Lung microvascular endothelial cell (primary cell): ENCODE data around the gene ZNF71. TPM values are rescaled to one million over a fixed set of nuclear protein-coding genes. Genes with fewer than 3 reads are reported as not detected.

Experiments used
- DNase-seq, 2 donors: peaks; one replicate each; pipeline versions ENCODE4 v3.0.0 to v3.0.0-alpha.2; 2010; ENCODE audit warnings: low read depth in 2 of 2
- total RNA-seq: library from RNA; depleted of rRNA; stranded (reverse); fragments of >200 nt; gene quantifications from 2 replicates; pipeline ENCODE4 v1.2.1, GENCODE V29; 2014

Gene ZNF71
- total RNA-seq, result 9.2 and 10.1 TPM in 2 replicates

DNA sequence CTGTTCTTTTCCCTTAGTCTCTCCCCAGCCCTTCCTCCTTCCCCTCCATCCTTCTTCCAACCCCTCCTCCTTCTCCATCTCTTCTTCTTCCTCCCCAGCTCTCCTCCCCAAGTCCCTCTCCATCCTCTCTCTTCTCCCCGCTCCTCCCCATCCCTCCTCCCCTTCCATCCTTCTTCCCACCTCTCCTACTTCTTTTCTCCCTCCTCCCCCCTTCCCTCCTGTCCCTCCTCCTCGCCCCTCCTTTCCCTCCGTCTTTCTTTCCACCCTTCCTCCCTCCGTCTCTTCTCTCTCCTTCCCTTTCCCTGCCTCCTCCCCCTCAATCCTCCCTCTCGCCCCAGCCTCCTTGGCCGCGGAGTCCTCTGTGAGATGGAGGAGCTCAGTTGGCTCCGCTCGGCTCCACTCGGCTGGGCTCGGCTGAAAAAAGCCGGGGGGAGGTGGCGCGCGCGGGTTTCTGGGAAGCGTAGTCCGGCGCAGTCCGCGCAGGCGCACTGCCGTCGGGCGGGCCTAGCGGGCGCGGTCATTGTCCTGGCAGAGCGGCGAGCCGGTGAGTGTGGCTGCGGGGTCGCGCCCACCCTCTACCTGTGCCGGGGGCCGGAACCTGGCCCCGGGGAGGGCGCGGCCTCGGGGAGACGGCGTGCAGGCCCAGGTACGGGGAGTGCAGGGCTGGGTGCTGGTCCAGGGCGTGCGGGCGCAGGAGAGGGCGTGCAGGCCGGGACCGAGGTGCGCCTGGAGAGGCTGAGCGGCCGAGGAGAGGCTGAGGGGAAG, at the start of gene ZNF71:
ZNF71 (plus strand) TSS at position 520 of the 765 bp plus-strand sequence. CDS start 6,257 bp downstream, outside the sequence.
- peak; percentile 88 to 91 for DNase-seq

DNA sequence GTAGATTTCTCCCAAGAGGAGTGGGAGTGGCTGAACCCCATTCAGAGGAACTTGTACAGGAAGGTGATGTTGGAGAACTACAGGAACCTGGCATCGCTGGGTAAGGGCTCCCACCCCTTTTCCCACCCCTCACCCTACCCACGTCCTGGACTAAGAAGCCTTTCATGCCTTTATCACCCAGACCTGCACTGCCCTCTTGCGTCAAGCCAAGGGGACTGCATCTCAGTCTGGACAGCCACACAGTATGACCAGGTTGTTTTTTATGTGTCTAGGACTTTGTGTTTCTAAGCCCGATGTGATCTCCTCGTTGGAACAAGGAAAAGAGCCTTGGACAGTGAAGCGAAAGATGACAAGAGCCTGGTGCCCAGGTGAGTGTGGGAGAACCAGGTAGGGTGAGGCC, 47.6 kb upstream of the ZNF71 start:
- DNase-seq, result no peak

DNA sequence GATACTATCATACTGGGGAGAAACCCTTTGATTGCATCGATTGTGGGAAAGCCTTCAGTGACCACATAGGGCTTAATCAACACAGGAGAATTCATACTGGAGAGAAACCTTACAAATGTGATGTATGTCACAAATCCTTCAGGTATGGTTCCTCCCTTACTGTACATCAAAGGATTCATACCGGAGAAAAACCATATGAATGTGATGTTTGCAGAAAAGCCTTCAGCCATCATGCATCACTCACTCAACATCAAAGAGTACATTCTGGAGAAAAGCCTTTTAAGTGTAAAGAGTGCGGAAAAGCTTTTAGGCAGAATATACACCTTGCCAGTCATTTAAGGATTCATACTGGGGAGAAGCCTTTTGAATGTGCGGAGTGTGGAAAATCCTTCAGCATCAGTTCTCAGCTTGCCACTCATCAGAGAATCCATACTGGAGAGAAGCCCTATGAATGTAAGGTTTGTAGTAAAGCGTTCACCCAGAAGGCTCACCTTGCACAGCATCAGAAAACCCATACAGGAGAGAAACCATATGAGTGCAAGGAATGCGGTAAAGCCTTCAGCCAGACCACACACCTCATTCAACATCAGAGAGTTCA, 40.7 kb upstream of the ZNF71 start:
- DNase-seq, result no peak

DNA sequence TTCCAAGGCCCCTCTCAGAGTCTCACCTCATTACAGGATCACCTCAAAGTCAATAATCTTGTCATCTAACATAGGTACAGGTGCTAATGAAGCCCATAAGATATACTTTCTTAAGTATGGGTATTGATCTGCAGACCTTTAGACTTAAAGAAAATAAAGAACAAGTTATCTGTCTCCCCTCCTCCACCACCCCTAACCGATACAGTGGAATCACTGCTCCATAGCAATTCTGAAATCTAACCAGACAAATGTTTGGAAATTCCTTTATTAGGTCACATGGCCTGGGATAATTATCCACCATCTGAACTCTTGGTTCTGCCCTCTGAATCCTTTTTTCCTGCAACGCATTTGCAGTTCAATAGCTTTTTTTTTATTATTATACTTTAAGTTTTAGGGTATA, 32.3 kb upstream of the ZNF71 start:
- DNase-seq, result no peak

DNA sequence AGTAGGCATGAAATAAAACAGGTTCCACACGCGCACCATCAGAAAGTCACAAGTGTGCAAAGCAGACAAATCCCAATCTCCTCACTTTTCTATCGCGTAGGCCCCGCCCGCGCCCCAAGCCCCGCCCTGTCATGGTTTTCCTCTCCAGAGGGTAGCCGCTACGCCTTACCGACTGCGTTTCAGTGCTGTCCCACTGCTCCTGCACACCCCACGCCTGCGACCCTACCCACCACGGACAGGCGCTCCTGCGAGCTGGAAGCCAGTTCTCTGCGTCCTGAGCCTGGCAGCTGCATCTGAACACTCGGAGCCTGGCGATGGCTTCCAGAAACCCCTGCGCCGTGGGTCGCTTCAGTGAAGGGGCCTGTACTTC, 28.2 kb upstream of the ZNF71 start:
- peak in 1 of 2 donors; percentile 48 for DNase-seq

DNA sequence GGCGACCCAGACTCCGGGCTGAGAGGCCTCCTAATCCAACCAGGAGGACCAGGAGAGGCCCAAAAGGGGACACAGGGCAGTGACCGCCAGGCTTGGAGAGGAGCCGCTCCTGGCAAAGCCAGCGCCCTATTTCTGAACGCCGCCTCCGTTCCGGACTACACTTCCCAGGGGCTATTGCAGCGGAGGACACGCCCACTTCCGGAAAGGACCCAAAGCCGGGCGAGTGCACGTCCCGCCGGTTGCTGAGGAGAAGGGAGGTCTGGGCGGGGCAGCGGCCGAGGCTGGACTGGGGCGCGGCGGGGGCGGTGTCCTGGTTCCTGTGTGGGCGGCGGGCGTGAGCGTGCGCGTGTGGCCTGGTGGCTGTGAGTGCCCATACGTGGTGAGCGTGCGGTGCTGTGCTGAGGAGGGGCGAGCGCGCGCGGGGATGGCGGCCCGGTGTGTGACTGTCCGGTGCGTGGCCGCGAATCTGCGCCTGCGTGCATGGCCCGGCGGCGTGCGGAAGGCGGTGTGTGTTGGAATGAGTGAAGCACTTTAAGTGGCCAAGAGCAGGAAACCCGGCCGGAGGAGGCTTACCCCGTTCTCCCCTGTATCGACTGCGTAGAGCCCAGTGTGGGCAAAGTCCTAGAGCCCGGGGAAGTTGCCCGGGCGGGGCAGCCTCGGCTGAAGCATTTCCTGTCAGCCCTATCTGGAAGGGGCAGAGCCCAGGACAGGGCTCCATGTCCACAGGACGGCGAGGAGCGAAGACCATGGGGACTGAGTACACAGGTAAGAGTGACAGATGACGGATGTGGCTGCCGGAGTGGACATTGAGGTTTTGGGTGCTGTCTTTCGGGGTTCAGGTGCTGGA, 27.6 kb upstream of the ZNF71 start, which contains the start of gene ZNF470:
ZNF470 (plus strand) TSS at position 195 of the 847 bp plus-strand sequence. CDS start 2,844 bp downstream, outside the sequence.
- DNase-seq, result peak; percentile 93 to 95

DNA sequence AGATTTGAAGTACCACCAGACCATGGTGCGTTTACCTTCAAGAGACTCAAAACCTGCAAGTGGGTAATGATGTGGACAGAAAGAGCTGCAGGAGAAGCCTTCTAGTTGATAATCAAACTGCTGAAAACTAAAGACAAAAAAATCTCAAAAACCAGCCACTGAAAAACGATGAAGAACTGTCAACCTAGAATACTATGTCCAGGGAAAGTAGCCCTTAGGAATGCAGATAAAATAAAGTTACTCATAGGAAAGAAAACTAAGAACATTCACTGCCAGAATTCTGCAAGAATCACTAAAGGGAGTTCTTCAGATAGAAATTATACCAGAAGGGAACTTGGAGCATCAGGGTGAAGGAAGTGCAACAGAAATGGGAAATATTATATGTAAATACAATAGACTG, 22.5 kb upstream of the ZNF71 start:
- no peak for DNase-seq

DNA sequence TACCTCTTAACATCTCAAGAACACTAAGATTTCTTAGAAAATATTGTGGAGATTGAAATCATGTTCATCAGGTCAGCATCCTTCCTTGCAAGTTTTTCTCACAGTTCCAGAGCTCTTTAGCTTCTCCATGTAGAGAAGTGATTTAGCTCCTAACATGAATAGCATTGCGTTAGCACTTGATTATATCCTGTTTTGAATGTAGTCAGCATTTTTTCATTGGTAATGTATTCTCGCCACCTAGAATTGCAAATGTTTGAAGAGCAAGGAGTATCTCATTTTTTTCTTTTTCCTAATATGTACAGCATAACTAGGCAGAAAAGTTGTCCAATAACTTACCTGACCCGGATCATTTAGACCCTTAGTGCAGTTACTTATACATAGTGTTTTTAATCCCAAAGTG, 21.2 kb upstream of the ZNF71 start:
- DNase-seq, result no peak

DNA sequence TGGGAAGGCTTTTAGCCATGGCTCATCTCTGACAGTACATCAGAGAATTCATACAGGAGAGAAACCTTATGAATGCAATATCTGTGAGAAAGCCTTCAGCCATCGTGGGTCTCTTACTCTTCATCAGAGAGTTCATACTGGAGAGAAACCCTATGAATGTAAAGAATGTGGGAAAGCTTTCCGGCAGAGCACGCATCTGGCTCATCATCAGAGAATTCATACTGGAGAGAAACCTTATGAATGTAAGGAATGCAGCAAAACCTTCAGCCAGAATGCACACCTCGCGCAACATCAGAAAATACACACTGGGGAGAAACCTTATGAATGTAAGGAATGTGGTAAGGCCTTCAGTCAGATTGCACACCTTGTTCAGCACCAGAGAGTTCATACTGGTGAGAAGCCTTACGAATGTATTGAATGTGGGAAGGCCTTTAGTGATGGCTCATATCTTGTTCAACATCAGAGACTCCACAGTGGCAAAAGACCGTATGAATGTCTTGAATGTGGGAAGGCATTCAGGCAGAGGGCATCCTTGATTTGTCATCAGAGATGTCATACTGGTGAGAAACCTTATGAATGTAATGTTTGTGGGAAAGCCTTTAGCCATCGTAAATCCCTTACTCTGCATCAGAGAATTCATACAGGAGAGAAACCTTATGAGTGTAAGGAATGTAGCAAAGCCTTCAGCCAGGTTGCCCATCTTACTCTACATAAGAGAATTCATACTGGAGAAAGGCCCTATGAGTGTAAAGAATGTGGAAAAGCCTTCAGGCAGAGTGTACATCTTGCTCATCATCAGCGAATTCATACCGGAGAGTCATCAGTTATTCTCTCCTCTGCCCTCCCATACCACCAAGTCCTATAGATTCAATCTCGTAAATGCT, 17.1 kb upstream of the ZNF71 start:
- DNase-seq, result no peak

DNA sequence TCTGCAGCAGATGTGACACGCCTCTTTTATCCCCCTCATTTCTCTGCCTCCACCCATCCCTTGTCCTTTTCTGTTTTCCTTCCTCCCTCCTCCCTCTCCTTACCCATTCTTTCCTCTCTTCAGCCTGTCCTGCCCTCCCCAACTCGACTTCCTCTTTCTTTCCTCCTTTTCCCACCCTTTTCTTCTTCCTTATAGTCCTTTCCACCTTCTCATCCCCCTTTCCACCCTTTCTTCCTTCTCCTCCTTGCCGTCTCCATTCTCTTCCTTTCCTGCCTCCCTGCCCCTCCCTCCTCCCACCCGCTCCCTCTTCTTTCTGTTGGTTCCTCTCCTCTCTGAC, 688 bp upstream of the ZNF71 start:
- no peak for DNase-seq

DNA sequence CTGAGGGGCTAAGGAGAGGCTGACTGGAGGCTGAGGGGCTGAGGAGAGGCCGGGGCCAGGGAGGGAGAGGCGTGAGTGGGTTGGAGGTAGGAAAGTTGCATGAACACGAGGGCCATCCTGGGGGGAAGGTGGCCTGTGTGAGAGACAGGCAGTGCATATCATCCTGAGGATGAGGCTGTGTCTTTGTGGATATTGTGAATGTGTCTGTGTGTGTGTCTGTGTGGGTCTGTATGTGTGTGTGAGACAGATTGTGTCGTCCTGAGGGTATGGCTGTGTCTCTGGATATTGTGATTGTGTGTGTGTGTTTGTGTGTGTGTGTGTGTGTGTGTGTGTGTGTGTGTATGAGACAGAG, 422 bp downstream of the ZNF71 start:
- peak in 1 of 2 donors; percentile 48 for DNase-seq

DNA sequence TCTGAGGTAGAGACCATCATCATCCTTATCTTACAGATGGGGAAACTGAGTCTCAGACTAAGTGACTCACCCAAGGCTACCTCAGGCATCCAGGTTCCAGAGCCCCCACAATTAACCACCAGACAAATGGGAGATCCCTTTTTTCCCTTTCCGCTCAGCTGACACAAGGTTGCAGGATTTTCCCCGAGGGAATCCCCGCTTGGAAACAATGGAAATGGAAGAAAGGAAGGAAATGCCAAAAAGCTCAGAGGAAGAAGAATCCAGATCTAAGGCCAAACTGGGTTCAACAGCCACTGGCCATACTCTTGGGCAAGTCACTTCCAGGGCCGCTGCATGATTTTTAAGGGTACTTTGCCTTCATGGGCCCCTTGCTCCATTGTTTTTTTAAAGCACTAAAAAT, 1.6 kb downstream of the ZNF71 start:
- DNase-seq, result peak; percentile 53 to 72

DNA sequence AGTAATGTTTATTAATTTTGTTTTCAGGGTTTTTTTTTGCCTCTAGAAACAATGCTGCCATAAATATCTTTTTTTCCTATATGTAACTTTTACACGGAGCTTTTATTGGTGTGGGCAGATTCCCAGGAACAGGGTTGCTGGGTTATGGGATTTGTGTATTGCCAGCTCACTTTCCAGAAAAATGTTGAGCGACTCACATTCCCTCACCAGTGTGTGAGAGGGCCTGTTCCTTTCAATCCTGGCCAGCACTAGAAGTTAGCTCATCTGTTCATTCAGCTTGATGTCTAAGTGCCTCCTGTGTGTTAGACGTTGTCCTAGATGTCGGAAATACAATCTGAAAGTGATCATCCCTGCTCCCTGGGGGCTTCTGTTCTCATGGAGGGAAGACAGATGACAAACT, 2.6 kb downstream of the ZNF71 start:
- DNase-seq, result peak in 1 of 2 donors; percentile 10

DNA sequence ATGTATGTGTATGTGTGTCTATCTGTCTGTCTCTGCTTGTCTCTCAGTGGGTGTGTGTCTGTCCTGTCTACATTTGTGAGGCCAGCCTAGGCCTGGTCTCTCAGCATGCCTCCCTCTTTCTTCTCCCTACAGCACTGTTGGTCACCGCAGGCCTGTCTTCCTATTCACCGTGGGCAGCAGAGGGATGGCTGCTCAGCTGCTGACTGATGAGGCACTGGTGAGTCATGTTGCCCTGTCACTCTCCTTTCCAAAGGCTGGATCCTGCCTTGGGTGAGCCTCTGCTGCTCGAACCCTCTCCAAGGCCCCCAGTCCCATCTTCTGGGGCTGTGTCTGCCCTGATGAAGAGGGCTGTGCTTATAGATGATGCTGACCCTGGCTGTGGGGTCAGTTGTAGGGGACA, 6.3 kb downstream of the ZNF71 start:
- DNase-seq, result peak in 1 of 2 donors; percentile 29

DNA sequence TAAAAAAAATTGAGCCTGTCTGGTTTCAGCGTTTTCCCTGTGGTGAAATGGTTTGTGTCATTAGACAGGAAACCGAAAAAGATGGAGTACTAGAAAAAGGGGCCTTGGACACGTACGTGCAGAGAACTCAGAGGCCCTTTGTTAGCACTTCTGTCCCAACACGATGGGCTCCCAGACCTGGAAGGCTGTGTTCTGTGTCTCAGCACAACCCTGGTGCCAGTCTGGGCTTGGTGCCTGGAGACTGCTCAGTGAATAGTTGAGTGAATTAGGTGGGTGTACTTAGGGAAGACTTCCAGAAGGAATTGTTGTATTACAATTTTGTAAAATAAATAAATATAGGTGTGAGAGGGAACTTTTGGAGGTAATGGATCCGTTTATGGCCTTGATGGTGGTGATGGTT, 8.7 kb downstream of the ZNF71 start:
- no peak for DNase-seq

DNA sequence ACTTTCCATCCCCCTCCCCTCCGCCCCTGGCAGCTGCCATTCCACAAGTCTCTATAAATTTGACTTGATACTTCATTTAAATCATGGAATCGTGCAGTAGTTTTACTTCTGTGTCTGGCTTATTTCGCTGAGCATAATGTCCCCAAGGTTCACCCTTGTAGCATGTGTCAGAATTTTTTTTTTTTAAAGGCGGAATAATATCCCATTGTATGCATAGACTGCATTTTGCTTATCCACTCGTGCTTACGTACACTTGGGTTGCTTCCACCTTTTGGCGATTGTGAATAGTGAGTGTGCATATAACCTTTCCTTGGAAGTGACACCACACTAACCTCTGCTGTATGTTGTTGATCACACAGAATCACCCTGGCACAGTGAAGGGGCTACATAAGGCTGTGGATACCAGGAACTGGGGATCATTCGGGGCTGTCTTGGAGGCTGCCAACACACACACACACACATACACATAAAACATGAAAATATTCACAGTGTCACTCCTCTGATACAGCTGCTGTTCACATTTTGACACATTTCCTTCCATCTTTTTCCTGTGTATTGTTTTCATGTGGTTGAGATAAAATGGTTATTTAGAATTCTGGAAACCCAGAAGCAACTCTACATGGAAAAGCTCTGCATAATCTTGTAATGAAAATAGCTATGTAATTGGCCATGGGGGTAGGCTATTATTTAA, 13.3 kb downstream of the ZNF71 start:
- DNase-seq, result peak; percentile 13 to 51

DNA sequence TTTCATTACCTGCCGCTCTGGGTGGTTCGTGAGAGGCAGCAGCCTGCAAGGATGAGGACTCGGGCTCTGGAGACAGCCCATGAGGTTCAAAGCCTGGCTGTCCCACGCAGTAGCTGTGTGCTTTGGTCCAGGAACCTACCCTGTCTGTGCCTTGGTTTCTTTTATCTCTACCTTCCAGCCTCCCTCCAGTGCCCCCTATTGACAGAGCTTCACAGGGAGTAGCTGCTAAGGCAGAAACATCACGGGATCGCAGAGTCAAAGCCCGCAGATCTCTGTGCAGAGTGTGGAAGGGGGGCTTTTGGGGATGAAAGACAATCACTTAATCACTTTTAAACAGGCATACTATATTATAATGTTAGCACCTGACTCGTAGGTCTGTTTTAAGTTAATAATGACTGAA, 16.2 kb downstream of the ZNF71 start:
- DNase-seq, result no peak

DNA sequence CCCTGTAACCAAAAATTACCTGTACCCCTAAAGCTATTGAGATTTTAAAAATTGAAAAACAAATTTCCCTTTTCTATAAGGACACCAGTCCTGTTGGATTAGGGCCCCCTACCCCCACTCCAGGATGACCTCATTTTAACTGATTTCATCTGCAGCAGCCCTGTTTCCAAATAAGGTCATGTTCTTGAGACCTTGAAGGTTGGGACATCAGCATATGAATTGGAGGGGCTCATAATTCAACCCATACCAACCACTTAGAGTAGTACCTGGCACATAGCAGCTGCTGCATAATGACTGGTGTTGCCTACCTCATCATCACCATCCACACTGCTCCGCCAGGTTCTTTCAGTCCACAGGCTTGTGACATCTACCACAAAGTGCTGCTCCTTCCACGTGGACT, 17.6 kb downstream of the ZNF71 start:
- DNase-seq, result no peak

DNA sequence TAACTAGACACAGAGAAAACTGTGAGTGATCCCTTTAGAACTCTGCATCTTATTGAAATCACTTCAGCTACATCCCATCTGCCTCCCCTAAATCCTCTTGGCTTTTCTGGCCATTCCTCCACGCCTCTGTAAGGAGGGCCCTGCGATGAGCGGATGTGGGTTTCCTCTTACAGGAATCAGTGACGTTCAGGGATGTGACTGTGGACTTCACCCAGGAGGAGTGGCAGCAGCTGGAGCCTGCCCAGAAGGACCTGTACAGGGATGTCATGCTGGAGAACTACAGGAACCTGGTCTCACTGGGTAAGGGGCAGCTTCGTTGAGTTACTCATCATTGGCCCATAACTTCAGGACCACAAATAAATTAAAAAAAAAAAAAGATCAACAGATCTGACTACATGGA, 18.5 kb downstream of the ZNF71 start:
- no peak for DNase-seq

DNA sequence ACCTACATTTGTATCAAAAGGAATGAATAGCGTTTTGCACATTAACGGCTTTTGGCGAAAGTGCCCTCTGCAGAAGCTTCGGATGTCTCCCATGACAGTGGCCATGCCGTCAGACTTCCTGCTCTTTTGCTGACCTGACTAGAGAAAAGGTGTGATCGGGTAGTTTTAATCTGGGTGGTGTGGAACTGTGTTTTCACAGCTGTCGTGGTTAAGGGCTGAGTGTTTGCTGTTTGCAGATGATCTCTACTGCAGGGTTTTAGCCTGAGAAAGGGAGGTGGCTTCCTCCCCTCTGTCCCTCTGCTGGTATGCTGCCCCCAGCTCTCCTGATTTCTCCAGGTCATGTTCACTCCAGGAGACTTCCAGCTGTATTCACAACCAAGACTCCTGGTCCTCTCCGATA, 22.4 kb downstream of the ZNF71 start:
- DNase-seq, result no peak

DNA sequence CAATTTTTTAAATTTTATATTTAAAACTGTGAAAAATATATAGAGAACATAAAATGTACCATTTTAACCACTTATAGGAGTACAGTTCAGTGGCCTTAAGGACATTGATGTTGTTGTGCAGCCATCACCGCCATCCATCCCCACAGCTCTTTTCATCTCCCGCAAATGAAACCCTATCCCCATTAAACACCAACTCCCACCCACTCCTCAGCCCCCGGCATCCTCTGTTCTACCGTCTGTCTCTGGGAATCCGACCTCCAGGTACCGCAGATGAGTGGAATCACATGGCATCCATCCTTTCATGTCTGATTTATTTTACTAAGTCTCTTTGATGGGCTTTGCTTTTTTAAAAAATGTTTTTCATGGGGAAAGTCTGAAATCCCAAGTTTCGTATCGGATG, 24.0 kb downstream of the ZNF71 start:
- no peak for DNase-seq
